HG03103 (cell line): ENCODE data around the gene ESR2.
A peak's percentile ranks its signal among the peaks of the same experiment; 100 is the strongest.
"Not testable (repeated sequence)": the region's sequence is repeated elsewhere in the genome, so short reads cannot be mapped to it uniquely, and the experiment has no call there.

Experiments used
- ATAC-seq: cut with Tn5 transposase; IDR thresholded peaks from one replicate; pipeline ENCODE4 v1.9.1; 2021; ENCODE audit warnings: low read depth; ENCODE audit not compliant: unreplicated experiment

ESR2 gene

GRCh38 chr14:64227856-64228255, 66.3 kb downstream of the ESR2 start:
- no peak for ATAC-seq

GRCh38 chr14:64225151-64225757, 68.9 kb downstream of the ESR2 start:
- ATAC-seq, result no peak

- no peak for ATAC-seq
These were observed 72.7 kb downstream of the ESR2 start for GRCh38 chr14:64221391-64222003.

GRCh38 chr14:64220466-64220865, 73.7 kb downstream of the ESR2 start:
- no peak for ATAC-seq

GRCh38 chr14:64220056-64220455, 74.1 kb downstream of the ESR2 start:
- ATAC-seq, result no peak

- peak; percentile 51 for ATAC-seq
These were observed 75.6 kb downstream of the ESR2 start for GRCh38 chr14:64218344-64219240.

- no peak for ATAC-seq
These were observed 76.3 kb downstream of the ESR2 start for GRCh38 chr14:64217834-64218233.

- ATAC-seq, result peak; percentile 48
These were observed 76.9 kb downstream of the ESR2 start for GRCh38 chr14:64217308-64217707.

GRCh38 chr14:64215978-64216377, 78.2 kb downstream of the ESR2 start:
- no peak for ATAC-seq

GRCh38 chr14:64215274-64215673, 78.9 kb downstream of the ESR2 start:
- no peak for ATAC-seq

- ATAC-seq, result no peak
These were observed 80.2 kb downstream of the ESR2 start for GRCh38 chr14:64213853-64214570.

GRCh38 chr14:64213086-64213485, 81.1 kb downstream of the ESR2 start:
- ATAC-seq, result no peak

- no peak for ATAC-seq
These were observed 81.5 kb downstream of the ESR2 start for GRCh38 chr14:64212666-64213065.

- ATAC-seq, result not testable (repeated sequence)
These were observed 83.3 kb downstream of the ESR2 start for GRCh38 chr14:64210912-64211311.

GRCh38 chr14:64210216-64210615, 84.0 kb downstream of the ESR2 start:
- ATAC-seq, result no peak

- ATAC-seq, result no peak
These were observed 84.6 kb downstream of the ESR2 start for GRCh38 chr14:64209444-64210131.

GRCh38 chr14:64208981-64209380, 85.2 kb downstream of the ESR2 start:
- no peak for ATAC-seq

- no peak for ATAC-seq
These were observed 85.9 kb downstream of the ESR2 start for GRCh38 chr14:64208261-64208660.

GRCh38 chr14:64203366-64204006, 90.7 kb downstream of the ESR2 start:
- no peak for ATAC-seq

- no peak for ATAC-seq
These were observed 91.5 kb downstream of the ESR2 start for GRCh38 chr14:64202716-64203115.
